HFF-Myc (cell line): ENCODE measurements around the gene HRK.

Experiments used
- DNase-seq: peaks from one replicate; pipeline ENCODE4 v3.0.0-alpha.2; 2011; ENCODE audit warnings: low read depth; ENCODE audit errors: extremely low read depth
- H3K4me3 ChIP-seq: replicated peaks from 2 replicates; pipeline ENCODE4 v1.5.1; 2011; ENCODE audit warnings: low read depth, mild to moderate bottlenecking, control low read depth, low read length
- CTCF ChIP-seq: IDR thresholded peaks from 2 replicates; pipeline ENCODE4 v1.5.1; 2012; ENCODE audit warnings: mild to moderate bottlenecking, low read depth, low read length, control low read depth; ENCODE audit errors: missing control alignments

The HRK gene

DNA sequence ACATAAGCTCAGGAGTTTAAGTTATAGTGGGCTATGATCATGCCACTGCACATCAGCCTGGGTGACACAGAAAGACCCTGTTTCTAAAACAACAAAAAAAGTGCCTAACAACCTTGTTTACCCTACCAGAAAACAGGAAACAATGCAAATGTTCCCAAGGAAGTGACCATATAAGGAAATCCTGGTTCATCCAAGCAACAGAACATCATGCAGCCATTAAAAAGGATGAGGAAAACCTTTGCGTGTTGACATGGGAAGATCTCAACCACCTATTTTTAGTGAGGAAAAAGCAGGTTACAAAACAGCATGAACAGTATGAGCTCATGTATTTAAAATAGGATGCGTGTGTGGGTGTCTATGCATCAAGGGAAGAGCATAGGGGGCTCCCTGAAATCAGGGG, 13.7 kb downstream of the HRK start:
- no peak for DNase-seq
- no peak for TF ChIP-seq CTCF
- no peak overlapping the region for H3K4me3 ChIP-seq

DNA sequence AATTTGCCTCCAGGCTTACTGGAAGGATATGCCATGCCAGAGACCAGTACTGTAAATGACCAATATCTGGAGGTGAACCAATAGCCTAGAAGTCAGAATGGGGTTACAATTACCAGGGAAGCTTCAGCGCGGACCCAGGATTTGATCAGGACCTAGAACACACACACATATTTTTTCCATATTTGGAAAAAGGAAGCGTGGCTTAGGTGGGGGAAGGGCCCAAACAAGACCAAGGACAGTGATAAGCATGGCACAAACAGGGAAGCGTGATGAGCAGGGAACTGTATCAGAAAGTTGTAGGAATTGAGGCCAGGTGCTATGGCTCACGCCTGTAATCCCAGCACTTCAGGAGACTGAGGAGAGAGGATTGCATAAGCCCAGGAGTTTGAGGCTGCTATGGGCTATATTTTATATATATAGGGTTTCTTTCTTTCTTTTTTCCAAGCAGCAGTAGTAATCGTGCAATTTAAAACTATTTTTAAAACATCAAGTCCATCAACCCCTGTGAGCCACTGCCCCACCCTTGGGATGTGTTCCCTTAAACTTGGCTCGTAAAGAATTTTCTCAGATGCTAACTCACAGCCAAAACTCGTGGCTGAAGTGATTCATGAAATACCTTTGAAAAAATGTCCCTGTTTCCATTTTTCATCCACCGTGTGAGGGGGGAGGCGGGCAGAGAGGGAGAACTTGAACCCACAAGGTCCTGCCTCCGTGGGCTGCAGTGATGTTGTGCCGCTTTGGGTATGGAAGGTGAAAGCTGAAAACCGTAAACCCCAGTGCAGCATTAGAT, 16.7 kb downstream of the HRK start:
- DNase-seq = no peak
- TF ChIP-seq CTCF = no peak
- H3K4me3 ChIP-seq = no peak overlapping the region

DNA sequence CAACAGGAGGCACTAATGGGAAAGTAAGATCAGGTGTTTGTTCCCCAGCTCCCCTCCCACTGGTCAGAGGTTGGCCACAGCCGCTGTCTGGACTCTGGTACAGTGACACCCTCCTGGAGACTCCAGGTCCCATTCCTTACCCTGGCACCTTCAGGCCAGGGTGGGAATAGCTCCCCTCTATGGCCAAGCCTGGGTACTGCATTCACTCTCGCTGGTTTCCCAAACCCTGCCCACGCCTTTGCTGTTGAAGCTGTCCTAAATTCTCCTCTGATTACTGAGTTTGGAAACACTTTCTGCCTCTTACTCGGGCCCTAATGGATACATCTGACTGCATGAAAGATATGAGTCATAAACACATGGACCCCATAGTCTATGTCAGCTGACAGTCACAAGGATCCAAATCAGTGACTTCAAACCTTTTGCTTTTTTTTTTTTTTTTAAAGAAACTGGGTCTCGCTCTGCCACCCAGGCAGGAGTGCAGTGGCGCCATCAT, 17.9 kb downstream of the HRK start:
- peak; percentile 82 for TF ChIP-seq CTCF
- peak; percentile 35 for DNase-seq
- H3K4me3 ChIP-seq = no peak overlapping the region

GRCh38 chr12:116862167-116862566, 19.1 kb downstream of the HRK start:
- TF ChIP-seq CTCF = no peak
- H3K4me3 ChIP-seq = no peak overlapping the region
- DNase-seq = no peak

- H3K4me3 ChIP-seq = 0 out of 2 replicates have a peak overlapping the region, but pooled peaks have one; percentile 9
- TF ChIP-seq CTCF = no peak
- peak; percentile 43 for DNase-seq
Measured at GRCh38 chr12:116861320-116861719, 19.9 kb downstream of the HRK start.

GRCh38 chr12:116860263-116860662, 21.0 kb downstream of the HRK start:
- DNase-seq = no peak
- no peak for TF ChIP-seq CTCF
- H3K4me3 ChIP-seq = no peak overlapping the region

GRCh38 chr12:116859079-116859478, 22.2 kb downstream of the HRK start:
- no peak overlapping the region for H3K4me3 ChIP-seq
- TF ChIP-seq CTCF = no peak
- no peak for DNase-seq
